ENCODE measurements around the gene ARRB1. TPM values are rescaled to one million over a fixed set of nuclear protein-coding genes. Genes with fewer than 3 reads are reported as not detected.

ARRB1 gene
- total RNA-seq, 1 experiment from 2014 or later = 24.2 TPM

DNA sequence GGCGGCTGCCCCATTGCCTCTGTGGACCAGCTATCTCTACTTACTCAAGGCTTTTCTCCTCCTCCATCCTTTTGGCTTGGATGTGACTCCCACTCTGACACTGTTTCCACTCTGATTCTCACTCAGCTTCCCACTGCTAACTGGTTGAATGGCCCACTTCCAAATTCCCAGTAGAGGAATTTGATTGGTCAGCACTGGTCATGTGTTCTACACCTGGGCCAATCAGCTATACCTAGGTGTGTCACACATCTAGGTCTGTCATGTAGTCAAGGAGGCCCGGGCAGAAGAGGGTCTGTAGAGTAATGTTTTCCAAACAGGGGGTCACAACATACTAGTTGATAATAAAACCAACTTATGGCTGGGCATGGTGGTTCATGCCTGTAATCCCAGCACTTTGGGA lies 57.6 kb downstream of the ARRB1 start:
- no TSS peak for BruUV-seq (replicated peaks)
- no peak overlapping the region for H3K4me2 ChIP-seq (ENCODE audit: low read length)
- H3K9me3 ChIP-seq (ENCODE audit: control insufficient read depth in 1 of 2, insufficient read depth in 1 of 2, low read depth in 1 of 2, low read length in 2 of 2) = no peaks in the 10 kb centered on the region
- no peaks in the 10 kb centered on the region for H3K9me2 ChIP-seq (ENCODE audit: insufficient read depth)
- H3K9ac ChIP-seq (ENCODE audit: low read length) = no peak overlapping the region
- H2AFZ ChIP-seq (ENCODE audit: low read depth, low read length, poor library complexity, severe bottlenecking) = no peak overlapping the region
- DNase-seq (ENCODE audit: low read depth, low spot score) (no peak), ATAC-seq (peak; percentile 67)
- no peaks in the 10 kb centered on the region for H3K27me3 ChIP-seq (ENCODE audit: insufficient read depth, low read length)
- intact Hi-C loops (cut with micrococcal nuclease) = no loop called here
- TF ChIP-seq MAX (IDR thresholded peaks at IDR 0.05) (no peak), JUND (IDR thresholded peaks at IDR 0.05) (no peak), CEBPB (IDR thresholded peaks at IDR 0.05; ENCODE audit: low read depth) (no peak), EZH2 (IDR thresholded peaks at IDR 0.05) (no peak), FOSL1 (IDR thresholded peaks at IDR 0.05; ENCODE audit: low read depth) (no peak), POLR2A (IDR thresholded peaks at IDR 0.05; ENCODE audit: borderline replicate concordance, extremely low read depth, insufficient read depth, insufficient read length) (no peak), CTCF (IDR thresholded peaks at IDR 0.05 in 2 of 3, conservative IDR thresholded peaks at IDR 0.05 in 1 of 3; ENCODE audit: borderline replicate concordance in 1 of 3, insufficient read depth in 1 of 3, low read depth in 2 of 3, low read length in 2 of 3) (no peak), EZH2phosphoT487 (IDR thresholded peaks at IDR 0.05; ENCODE audit: borderline replicate concordance) (no peak), CBX3 (IDR thresholded peaks at IDR 0.05; ENCODE audit: low read depth) (no peak), ATF3 (IDR thresholded peaks at IDR 0.05) (no peak), SIN3A (IDR thresholded peaks at IDR 0.05; ENCODE audit: low read depth) (no peak), ZNF274 (IDR thresholded peaks at IDR 0.05; ENCODE audit: low read depth, low read length) (no peak)
- TF ChIP-seq, protein P1, sequence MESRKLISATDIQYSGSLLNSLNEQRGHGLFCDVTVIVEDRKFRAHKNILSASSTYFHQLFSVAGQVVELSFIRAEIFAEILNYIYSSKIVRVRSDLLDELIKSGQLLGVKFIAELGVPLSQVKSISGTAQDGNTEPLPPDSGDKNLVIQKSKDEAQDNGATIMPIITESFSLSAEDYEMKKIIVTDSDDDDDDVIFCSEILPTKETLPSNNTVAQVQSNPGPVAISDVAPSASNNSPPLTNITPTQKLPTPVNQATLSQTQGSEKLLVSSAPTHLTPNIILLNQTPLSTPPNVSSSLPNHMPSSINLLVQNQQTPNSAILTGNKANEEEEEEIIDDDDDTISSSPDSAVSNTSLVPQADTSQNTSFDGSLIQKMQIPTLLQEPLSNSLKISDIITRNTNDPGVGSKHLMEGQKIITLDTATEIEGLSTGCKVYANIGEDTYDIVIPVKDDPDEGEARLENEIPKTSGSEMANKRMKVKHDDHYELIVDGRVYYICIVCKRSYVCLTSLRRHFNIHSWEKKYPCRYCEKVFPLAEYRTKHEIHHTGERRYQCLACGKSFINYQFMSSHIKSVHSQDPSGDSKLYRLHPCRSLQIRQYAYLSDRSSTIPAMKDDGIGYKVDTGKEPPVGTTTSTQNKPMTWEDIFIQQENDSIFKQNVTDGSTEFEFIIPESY (IDR thresholded peaks at IDR 0.05; ENCODE audit: extremely low read depth, insufficient replicate concordance, low read length) = no peak
- ChIA-PET RAD21 (ENCODE audit: low non-redundant PET in 1 of 2, low total read pairs in 2 of 2, uncharacterized antibody in 2 of 2, unreplicated experiment in 2 of 2) (no interaction called here), POLR2A (no interaction called here), CTCF (no interaction called here)
- H3K36me3 ChIP-seq (ENCODE audit: control insufficient read depth in 1 of 2, insufficient read depth in 2 of 2, low read length in 2 of 2) = no peaks in the 10 kb centered on the region
- H3K4me1 ChIP-seq (ENCODE audit: control insufficient read depth in 1 of 2, insufficient read depth in 2 of 2, low read length in 2 of 2) = no peaks in the 10 kb centered on the region
- no peaks in the 10 kb centered on the region for H4K20me1 ChIP-seq (ENCODE audit: insufficient read depth)
- H3K79me2 ChIP-seq (ENCODE audit: insufficient read depth, low read length) = no peaks in the 10 kb centered on the region
- no peak overlapping the region for H3K4me3 ChIP-seq (replicated peaks in 1 of 2; ENCODE audit: low read depth in 1 of 2, low read length in 2 of 2)
- no peak overlapping the region for H3K27ac ChIP-seq (ENCODE audit: low read depth, low read length)
